ENCODE measurements around the gene GMPPB.

GMPPB gene

DNA sequence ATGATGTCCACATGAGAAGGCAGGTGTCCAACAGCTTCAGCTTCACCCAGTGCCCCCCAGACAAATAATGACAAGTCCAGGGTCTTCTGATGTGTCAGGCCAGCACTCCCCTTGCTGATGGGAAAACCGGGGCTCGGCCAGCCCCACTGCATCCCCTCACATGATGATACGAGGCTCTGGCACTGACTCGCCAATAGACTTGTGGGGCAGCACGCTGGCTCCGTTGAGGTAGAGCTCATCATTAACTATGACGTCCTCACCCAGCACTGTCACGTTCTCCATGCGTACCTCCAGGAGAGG is 2.2 kb downstream of the GMPPB start:
- Mint-ChIP-seq H3K4me3 (no peak overlapping the region), H3K4me1 (peaks cover 72% of the 10 kb centered on the region), H3K36me3 (peaks cover 7% of the 10 kb centered on the region), H3K27me3 (no peaks in the 10 kb centered on the region), H3K9me3 (no peaks in the 10 kb centered on the region), H3K27ac (peak overlapping the region; percentile 75)
- ATAC-seq: no peak

DNA sequence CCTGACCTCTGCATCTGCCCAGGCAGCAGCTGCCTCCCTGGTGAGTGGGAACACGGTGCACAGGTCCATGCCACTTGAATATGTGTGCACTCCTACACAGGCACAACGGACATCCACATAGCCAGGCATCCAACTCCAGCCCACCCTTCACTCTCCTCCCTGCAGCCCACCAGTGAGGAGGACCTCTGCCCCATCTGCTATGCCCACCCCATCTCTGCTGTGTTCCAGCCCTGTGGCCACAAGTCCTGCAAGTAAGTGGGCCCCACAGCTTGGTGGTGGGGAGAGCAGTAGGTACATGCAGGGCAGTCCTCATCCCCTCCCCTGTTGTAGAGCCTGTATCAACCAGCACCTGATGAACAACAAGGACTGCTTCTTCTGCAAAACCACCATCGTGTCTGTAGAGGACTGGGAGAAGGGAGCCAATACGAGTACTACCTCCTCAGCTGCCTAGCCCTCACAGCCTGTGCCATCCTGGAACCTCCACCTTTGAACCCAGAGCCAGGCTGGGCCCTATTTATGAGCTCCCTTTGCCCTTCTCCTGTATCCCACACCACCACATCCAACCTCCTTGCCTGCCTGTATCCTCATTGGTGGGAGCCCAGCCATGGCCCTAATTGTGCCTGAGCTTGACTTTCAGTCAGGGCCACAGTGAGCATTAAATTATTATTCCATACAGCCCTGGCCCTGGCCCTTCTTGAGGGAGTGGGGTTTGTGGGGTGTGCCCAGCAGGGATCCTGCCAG is 2.7 kb downstream of the GMPPB start:
- no peaks in the 10 kb centered on the region for H3K9me3 Mint-ChIP-seq
- no peak for ATAC-seq
- H3K4me1 Mint-ChIP-seq: peaks cover 67% of the 10 kb centered on the region
- no peaks in the 10 kb centered on the region for H3K27me3 Mint-ChIP-seq
- peaks cover 8% of the 10 kb centered on the region for H3K36me3 Mint-ChIP-seq
- H3K4me3 Mint-ChIP-seq: no peak overlapping the region
- peak overlapping the region; percentile 75 for H3K27ac Mint-ChIP-seq

GRCh38 chr3:49719214-49719884 is 4.4 kb downstream of the GMPPB start, which contains the start of gene AMIGO3:
Gene AMIGO3, minus strand, starts transcription at chr3:49719684. Its CDS starts 219 bp downstream, at chr3:49719465.
- H3K4me3 Mint-ChIP-seq: peak within 1 kb of the TSS; percentile 84
- peak; percentile 83 for ATAC-seq
- H3K4me1 Mint-ChIP-seq: peaks cover 53% of the 10 kb centered on the region
- peak within 1 kb of the TSS; percentile 75 for H3K27ac Mint-ChIP-seq
- H3K9me3 Mint-ChIP-seq: no peaks in the 10 kb centered on the region
- peaks cover 21% of the 10 kb centered on the region for H3K36me3 Mint-ChIP-seq
- H3K27me3 Mint-ChIP-seq: no peaks in the 10 kb centered on the region

- Mint-ChIP-seq H3K36me3 (peaks cover 26% of the 10 kb centered on the region), H3K27ac (peak overlapping the region; percentile 75), H3K27me3 (no peaks in the 10 kb centered on the region), H3K9me3 (no peaks in the 10 kb centered on the region), H3K4me1 (peaks cover 47% of the 10 kb centered on the region), H3K4me3 (peak overlapping the region; percentile 84)
- ATAC-seq: no peak
Measured at GRCh38 chr3:49718858-49719213, 4.9 kb downstream of the GMPPB start.

GRCh38 chr3:49717959-49718857 is 5.5 kb downstream of the GMPPB start:
- no peaks in the 10 kb centered on the region for H3K9me3 Mint-ChIP-seq
- H3K4me1 Mint-ChIP-seq: peaks cover 45% of the 10 kb centered on the region
- peak overlapping the region; percentile 84 for H3K4me3 Mint-ChIP-seq
- peaks cover 26% of the 10 kb centered on the region for H3K36me3 Mint-ChIP-seq
- no peak for ATAC-seq
- H3K27ac Mint-ChIP-seq: peak overlapping the region; percentile 75
- H3K27me3 Mint-ChIP-seq: no peaks in the 10 kb centered on the region

GRCh38 chr3:49717211-49717958 is 6.4 kb downstream of the GMPPB start:
- Mint-ChIP-seq H3K27me3 (no peaks in the 10 kb centered on the region), H3K4me1 (peaks cover 37% of the 10 kb centered on the region), H3K9me3 (no peaks in the 10 kb centered on the region), H3K4me3 (no peak overlapping the region), H3K27ac (no peak overlapping the region), H3K36me3 (peaks cover 26% of the 10 kb centered on the region)
- ATAC-seq: no peak

GRCh38 chr3:49716691-49717210 is 7.0 kb downstream of the GMPPB start:
- peaks cover 33% of the 10 kb centered on the region for H3K4me1 Mint-ChIP-seq
- H3K36me3 Mint-ChIP-seq: peaks cover 32% of the 10 kb centered on the region
- H3K4me3 Mint-ChIP-seq: no peak overlapping the region
- H3K27me3 Mint-ChIP-seq: no peaks in the 10 kb centered on the region
- H3K27ac Mint-ChIP-seq: no peak overlapping the region
- no peaks in the 10 kb centered on the region for H3K9me3 Mint-ChIP-seq
- no peak for ATAC-seq

DNA sequence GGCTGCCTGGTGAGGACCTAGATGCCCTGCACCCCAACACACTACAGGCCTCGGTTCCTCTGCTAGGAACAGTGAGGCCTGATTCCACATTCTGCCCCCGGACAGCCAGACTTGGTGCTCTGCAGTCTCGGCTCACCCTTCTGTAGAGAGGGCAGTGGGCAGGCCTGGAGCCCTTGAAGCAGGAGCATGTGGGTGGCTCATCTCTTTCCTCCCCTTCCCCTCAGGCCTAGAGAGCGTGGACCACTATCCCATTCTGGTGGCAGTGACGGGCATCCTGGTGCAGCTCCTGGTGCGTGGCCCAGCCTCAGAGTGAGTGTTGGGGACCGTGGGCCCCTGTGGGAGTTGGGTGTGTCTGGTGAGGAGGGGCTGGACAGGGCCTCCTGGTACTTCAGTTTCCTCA is 7.6 kb downstream of the GMPPB start:
- Mint-ChIP-seq H3K36me3 (peaks cover 34% of the 10 kb centered on the region), H3K27me3 (no peaks in the 10 kb centered on the region), H3K4me3 (no peak overlapping the region), H3K9me3 (no peaks in the 10 kb centered on the region), H3K27ac (no peak overlapping the region), H3K4me1 (peaks cover 29% of the 10 kb centered on the region)
- ATAC-seq: no peak

DNA sequence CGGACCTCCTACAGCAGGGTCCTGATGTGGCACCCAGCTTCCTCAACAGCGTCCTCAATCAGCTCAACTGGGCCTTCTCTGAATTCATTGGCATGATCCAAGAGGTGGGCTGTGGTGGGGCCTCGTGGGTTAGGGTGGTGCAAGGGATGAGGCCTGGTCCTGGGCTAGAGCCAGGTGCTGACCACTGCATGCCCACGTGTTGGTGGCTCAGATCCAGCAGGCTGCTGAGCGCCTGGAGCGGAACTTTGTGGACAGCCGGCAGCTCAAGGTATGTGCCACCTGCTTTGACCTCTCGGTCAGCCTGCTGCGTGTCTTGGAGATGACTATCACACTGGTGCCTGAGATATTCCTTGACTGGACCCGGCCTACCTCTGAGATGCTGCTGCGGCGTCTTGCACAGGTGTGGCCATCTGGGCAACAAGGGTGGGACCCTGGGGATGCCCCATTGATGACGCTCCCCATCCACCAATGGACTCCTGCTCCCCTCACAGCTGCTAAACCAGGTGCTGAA is 8.1 kb downstream of the GMPPB start:
- Mint-ChIP-seq H3K9me3 (no peaks in the 10 kb centered on the region), H3K27me3 (no peaks in the 10 kb centered on the region), H3K4me1 (peaks cover 24% of the 10 kb centered on the region), H3K27ac (no peak overlapping the region), H3K36me3 (peaks cover 33% of the 10 kb centered on the region), H3K4me3 (no peak overlapping the region)
- no peak for ATAC-seq

DNA sequence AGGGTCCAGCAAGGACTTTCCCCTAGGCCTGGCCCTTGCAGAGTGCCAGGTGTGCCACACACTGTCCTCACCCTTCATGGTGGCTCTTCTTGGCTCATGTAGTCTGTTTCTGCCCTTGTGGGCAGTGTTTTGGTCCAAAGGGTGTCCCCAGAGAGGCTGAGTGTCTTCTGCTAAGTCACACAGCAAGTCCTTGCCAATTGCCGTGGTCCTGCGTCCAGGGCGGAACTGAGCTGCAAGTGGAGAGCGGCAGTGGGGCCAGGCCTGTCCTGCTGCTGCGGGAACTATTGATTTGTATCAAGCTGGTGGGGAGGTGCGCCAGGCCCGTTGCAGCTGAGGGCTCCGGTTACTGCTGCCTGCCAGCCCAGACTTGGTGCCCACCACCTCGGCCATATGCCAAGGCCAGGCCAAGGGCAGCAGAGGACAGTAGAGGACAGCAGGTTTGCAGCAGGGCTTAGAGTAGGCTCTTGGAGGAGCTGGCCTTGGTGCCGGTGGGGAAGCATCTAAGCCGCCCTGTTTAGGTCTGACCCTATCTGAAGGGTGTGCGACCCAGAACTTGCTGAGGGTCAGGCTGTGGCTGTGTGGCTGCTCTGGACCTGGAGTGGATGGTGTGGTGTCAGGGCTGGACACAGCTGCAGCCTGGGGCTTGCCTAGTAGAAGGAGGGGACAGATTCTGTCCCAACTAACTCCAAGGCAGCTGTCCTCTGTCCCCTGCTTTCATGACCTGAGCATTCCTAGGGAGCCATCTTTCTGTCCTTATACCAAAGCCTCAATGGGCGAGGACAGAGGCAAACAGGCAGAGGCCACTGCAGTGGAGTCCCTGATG is 8.8 kb downstream of the GMPPB start:
- no peaks in the 10 kb centered on the region for H3K27me3 Mint-ChIP-seq
- no peak overlapping the region for H3K4me3 Mint-ChIP-seq
- H3K27ac Mint-ChIP-seq: no peak overlapping the region
- no peaks in the 10 kb centered on the region for H3K9me3 Mint-ChIP-seq
- ATAC-seq: no peak
- peaks cover 17% of the 10 kb centered on the region for H3K4me1 Mint-ChIP-seq
- peaks cover 33% of the 10 kb centered on the region for H3K36me3 Mint-ChIP-seq

- H3K9me3 Mint-ChIP-seq: no peaks in the 10 kb centered on the region
- H3K4me3 Mint-ChIP-seq: no peak overlapping the region
- H3K4me1 Mint-ChIP-seq: peaks cover 3% of the 10 kb centered on the region
- no peak overlapping the region for H3K27ac Mint-ChIP-seq
- ATAC-seq: no peak
- H3K36me3 Mint-ChIP-seq: peaks cover 35% of the 10 kb centered on the region
- H3K27me3 Mint-ChIP-seq: no peaks in the 10 kb centered on the region
Measured at GRCh38 chr3:49713336-49714105, 10.2 kb downstream of the GMPPB start.

DNA sequence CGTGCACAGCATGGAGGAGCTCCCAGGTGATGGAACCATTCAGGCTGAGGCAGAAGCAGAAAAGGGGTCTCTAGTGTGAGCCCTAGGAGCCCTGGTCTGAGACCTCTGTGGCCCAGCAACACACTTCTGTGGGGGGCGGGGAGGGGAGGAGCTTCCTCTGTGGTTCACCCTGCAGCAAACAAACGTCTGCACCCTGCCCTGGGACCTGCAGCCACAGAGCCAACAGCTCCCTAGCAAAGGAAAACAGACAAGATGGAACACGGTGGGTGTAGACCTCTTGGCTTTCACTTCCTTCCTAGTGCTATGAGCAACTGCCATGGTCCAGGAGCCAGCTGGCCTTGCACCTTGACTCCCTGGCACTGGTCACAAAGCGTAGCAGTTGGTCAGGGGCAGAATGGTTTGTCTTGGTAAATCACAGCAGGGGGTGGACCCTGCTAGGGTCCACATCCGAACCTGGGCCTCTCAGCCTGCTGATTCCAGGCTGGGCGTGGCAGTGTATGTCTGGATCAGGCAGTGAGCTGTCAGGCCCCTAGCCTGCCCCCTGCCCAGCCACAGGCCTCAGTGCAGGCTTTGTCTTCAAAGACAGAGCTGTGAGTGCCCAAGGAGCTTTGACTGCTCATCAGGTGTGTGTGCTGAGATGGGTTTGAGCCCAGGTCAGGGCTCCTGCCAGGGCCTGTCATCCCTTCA is 11.0 kb downstream of the GMPPB start:
- Mint-ChIP-seq H3K4me3 (no peak overlapping the region), H3K36me3 (peaks cover 41% of the 10 kb centered on the region), H3K4me1 (peaks cover 2% of the 10 kb centered on the region), H3K27me3 (no peaks in the 10 kb centered on the region), H3K9me3 (no peaks in the 10 kb centered on the region), H3K27ac (no peak overlapping the region)
- ATAC-seq: no peak

DNA sequence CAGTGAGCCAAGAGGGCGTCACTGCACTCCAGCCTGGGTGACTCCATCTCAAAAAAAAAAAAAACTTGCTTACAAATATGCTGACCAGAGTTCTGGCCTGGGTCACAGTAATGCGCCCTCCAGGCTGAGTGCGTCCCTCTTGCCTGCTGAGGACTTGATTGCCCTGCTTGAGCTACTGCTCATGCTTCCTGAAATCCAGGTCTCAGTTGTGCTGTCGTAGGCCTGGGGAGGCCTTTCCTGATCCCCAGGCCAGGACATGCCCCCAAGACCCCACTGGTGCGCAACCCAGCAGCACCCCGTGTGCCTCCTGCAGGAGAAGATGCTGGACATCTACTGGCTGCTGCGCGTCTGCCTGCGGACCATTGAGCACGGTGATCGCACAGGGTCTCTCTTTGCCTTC is 11.6 kb downstream of the GMPPB start:
- Mint-ChIP-seq H3K27me3 (no peaks in the 10 kb centered on the region), H3K27ac (no peak overlapping the region), H3K9me3 (no peaks in the 10 kb centered on the region), H3K36me3 (peaks cover 47% of the 10 kb centered on the region), H3K4me3 (no peak overlapping the region), H3K4me1 (peaks cover 7% of the 10 kb centered on the region)
- no peak for ATAC-seq
